Tibial artery (tissue), 4 donors: ENCODE data around the gene IFNGR2.

Source experiments
- DNase-seq, 2 donors: peaks; one replicate each; pipeline ENCODE4 v3.0.0-alpha.2; 2019
- H3K27ac ChIP-seq, 2 donors: fragments of 200-600 bp; sonication (generic) in 1 of 2; 1 replicate in 1 of 2; 2 replicates in 1 of 2; pipeline ENCODE4 v1.5.1; 2018 to 2019; ENCODE audit warnings: mild to moderate bottlenecking in 1 of 2
- H3K27me3 ChIP-seq, 2 donors: fragments of 200-600 bp; sonication (generic) in 1 of 2; one replicate each; pipeline versions ENCODE4 v1.5.1 to v1.6.0; 2016 to 2019
- H3K36me3 ChIP-seq, 3 donors: fragments of 200-600 bp; sonication (generic) in 2 of 3; one replicate each; pipeline ENCODE4 v1.5.1; 2016 to 2019; ENCODE audit warnings: mild to moderate bottlenecking in 2 of 3
- H3K4me1 ChIP-seq, 4 donors: fragments of 200-600 bp; sonication (generic) in 2 of 4; 1 replicate in 3 of 4; 2 replicates in 1 of 4; pipeline ENCODE4 v1.5.1; 2016 to 2019
- H3K4me3 ChIP-seq, 2 donors: fragments of 200-600 bp; sonication (generic) in 1 of 2; 1 replicate in 1 of 2; 2 replicates in 1 of 2; pipeline ENCODE4 v1.5.1; 2018 to 2019; ENCODE audit warnings: mild to moderate bottlenecking in 2 of 2
- H3K9me3 ChIP-seq, 3 donors: fragments of 200-600 bp; sonication (generic) in 1 of 3; one replicate each; pipeline ENCODE4 v1.5.1; 2016 to 2019
- intact Hi-C: fragments of 100-400 bp; cut with DNase I; formaldehyde crosslinking; loops from one replicate; pipeline ENCODE4 v1.15.0; 2023; ENCODE audit warnings: low total_unique reads
- TF ChIP-seq, protein P1 (sequence below), 2 experiments: fragments of 200-600 bp in 1 of 2; fragments of 450-650 bp in 1 of 2; IDR thresholded peaks; one replicate each; pipeline ENCODE4 v1.5.1; 2017 to 2019; ENCODE audit warnings: antibody characterized with exemption in 2 of 2, mild to moderate bottlenecking in 1 of 2, moderate library complexity in 1 of 2

IFNGR2 gene

GRCh38 chr21:33421713-33422393 lies 18.6 kb downstream of the IFNGR2 start:
- no peaks in the 10 kb centered on the region for H3K27me3 ChIP-seq
- intact Hi-C loops = no loop called here
- TF ChIP-seq, protein P1, sequence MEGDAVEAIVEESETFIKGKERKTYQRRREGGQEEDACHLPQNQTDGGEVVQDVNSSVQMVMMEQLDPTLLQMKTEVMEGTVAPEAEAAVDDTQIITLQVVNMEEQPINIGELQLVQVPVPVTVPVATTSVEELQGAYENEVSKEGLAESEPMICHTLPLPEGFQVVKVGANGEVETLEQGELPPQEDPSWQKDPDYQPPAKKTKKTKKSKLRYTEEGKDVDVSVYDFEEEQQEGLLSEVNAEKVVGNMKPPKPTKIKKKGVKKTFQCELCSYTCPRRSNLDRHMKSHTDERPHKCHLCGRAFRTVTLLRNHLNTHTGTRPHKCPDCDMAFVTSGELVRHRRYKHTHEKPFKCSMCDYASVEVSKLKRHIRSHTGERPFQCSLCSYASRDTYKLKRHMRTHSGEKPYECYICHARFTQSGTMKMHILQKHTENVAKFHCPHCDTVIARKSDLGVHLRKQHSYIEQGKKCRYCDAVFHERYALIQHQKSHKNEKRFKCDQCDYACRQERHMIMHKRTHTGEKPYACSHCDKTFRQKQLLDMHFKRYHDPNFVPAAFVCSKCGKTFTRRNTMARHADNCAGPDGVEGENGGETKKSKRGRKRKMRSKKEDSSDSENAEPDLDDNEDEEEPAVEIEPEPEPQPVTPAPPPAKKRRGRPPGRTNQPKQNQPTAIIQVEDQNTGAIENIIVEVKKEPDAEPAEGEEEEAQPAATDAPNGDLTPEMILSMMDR (IDR thresholded peaks at IDR 0.05) = no peak
- no peaks in the 10 kb centered on the region for H3K9me3 ChIP-seq
- H3K36me3 ChIP-seq = peaks cover 36 to 81% (median 51%) of the 10 kb centered on the region in 3 donors
- H3K27ac ChIP-seq = no peak overlapping the region
- H3K4me3 ChIP-seq = no peak overlapping the region
- no peak for DNase-seq
- H3K4me1 ChIP-seq = peaks cover 0 to 28% (median 15%) of the 10 kb centered on the region in 4 donors

GRCh38 chr21:33424214-33424613 lies 21.0 kb downstream of the IFNGR2 start:
- no peak for DNase-seq
- intact Hi-C loops = no loop called here
- Histone ChIP-seq H3K9me3 (no peaks in the 10 kb centered on the region), H3K27me3 (no peaks in the 10 kb centered on the region), H3K4me1 (peaks cover 0 to 29% (median 16%) of the 10 kb centered on the region in 4 donors), H3K27ac (no peak overlapping the region), H3K36me3 (peaks cover 42 to 87% (median 72%) of the 10 kb centered on the region in 3 donors), H3K4me3 (no peak overlapping the region)
- TF ChIP-seq, protein P1 (IDR thresholded peaks at IDR 0.05) = no peak

DNA sequence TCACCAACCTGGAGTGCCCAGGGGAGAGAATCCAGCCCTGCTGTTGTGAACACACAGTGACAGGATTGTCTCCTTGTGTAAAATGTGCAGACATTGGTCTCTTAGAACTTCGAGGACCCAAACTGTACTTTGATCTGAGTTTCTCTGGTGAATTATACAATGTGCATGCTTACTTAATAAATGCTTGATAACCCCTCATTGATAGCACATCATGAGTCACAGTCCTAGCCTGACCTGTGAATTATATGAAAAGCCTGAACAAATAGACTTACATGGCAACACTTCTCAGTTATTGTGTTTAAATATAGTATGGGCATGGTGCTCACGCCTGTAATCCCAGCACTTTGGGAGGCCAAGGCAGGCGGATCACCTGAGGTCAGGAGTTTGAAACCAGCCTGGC lies 22.6 kb downstream of the IFNGR2 start:
- Histone ChIP-seq H3K27me3 (no peaks in the 10 kb centered on the region), H3K36me3 (peaks cover 54 to 93% (median 88%) of the 10 kb centered on the region in 3 donors), H3K4me1 (peaks cover 0 to 18% (median 7%) of the 10 kb centered on the region in 4 donors), H3K27ac (no peak overlapping the region), H3K9me3 (no peaks in the 10 kb centered on the region), H3K4me3 (no peak overlapping the region)
- intact Hi-C loops = no loop called here
- DNase-seq = no peak
- TF ChIP-seq, protein P1 (IDR thresholded peaks at IDR 0.05) = no peak

GRCh38 chr21:33427051-33427450 lies 23.8 kb downstream of the IFNGR2 start:
- no peak for DNase-seq
- Histone ChIP-seq H3K27ac (no peak overlapping the region), H3K36me3 (peaks cover 59 to 97% (median 91%) of the 10 kb centered on the region in 3 donors), H3K4me1 (peaks cover 0 to 18% (median 7%) of the 10 kb centered on the region in 4 donors), H3K4me3 (no peak overlapping the region), H3K27me3 (no peaks in the 10 kb centered on the region), H3K9me3 (no peaks in the 10 kb centered on the region)
- intact Hi-C loops = no loop called here
- TF ChIP-seq, protein P1 (IDR thresholded peaks at IDR 0.05) = no peak

- TF ChIP-seq, protein P1 (IDR thresholded peaks at IDR 0.05) = no peak
- Histone ChIP-seq H3K27ac (peak overlapping the region; percentile 40 to 52), H3K4me1 (peaks cover 0 to 23% (median 8%) of the 10 kb centered on the region in 4 donors), H3K9me3 (no peaks in the 10 kb centered on the region), H3K36me3 (peaks cover 67 to 97% (median 96%) of the 10 kb centered on the region in 3 donors), H3K4me3 (no peak overlapping the region), H3K27me3 (no peaks in the 10 kb centered on the region)
- DNase-seq = peak in 1 of 2 donors; percentile 82
- intact Hi-C loops = no loop called here
Observed at GRCh38 chr21:33428669-33429068, 25.5 kb downstream of the IFNGR2 start.
